Measurements from ENCODE around the gene NSMCE3.
"Not testable (repeated sequence)": the region's sequence is repeated elsewhere in the genome, so short reads cannot be mapped to it uniquely, and the experiment has no call there.

NSMCE3 gene

DNA sequence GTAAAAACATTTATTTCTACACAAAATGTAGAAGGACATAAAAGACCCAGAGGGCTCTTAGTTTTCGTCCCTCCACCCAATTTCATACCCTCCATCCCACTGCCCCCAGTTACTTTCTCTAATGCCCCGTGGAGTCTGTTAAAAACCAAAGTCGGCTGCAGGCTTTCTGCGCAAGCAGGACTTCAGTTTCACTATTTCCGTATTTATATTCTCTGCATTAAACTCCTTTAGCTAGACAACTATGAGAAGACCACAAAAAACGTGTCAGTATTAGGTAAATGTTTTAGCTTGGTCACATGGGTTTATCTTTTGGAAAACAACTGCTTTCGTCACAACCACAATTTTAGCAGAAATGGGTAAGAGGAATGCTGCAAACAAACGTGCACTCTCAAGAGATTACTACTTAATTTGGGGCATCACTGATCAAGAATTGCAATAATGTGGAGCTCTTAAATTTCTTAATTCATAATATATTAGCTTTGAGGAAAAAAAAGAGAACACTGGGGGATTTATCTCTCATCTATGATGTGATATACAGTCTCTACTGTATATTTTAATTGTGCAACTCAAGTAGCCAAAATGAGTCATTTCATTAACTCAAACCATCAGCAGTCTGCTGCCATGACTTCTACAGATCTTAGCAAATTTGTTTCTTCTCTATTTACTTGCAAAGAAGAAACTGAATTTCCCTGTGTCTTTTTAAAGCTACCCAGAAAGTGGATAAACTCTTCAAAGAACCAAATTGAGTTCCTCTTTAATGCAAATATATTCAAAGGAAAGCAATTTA is 740 bp upstream of the NSMCE3 start:
- DNase-seq, result peak in 3 of 4 experiments; percentile 9 to 61 (median 50)

DNA sequence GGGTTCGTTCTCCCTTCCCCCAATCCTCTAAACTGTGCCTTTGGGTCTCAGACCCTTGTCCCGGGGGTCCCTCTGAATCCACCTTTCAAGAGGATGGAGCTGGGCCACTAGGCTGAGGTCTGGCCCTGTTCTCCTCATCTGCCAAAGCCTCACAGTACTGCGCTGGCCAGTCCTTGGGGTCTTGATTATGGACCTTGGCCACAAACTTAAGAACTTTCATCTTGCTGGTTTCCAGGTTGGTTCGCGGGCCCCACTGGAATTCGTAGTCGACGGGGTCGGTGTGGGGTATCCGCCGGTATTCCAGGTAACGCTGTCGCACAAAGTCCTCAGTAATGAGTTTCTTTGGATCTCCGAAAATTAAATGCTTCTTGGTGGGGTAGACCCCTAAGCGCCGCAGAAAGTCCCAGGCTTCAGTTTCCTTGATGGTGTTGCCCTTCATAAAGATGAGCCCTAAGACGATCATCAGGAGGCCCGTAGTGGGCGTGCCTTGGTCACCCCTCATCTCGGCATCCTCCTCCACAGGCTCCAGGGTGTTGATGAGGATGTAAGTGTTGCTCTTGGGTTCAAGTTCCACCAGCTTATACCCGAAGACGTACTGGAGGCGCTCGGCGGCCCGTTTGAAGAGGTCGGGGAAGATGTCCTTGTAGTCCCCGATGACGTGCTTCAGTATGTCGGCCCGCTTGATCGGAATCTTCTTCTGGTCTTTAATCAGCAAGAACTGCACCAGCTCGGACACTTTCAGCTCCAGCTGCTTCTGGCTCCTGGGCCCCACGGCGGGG is 727 bp downstream of the NSMCE3 start:
- peak; percentile 29 to 53 (median 32) for DNase-seq

DNA sequence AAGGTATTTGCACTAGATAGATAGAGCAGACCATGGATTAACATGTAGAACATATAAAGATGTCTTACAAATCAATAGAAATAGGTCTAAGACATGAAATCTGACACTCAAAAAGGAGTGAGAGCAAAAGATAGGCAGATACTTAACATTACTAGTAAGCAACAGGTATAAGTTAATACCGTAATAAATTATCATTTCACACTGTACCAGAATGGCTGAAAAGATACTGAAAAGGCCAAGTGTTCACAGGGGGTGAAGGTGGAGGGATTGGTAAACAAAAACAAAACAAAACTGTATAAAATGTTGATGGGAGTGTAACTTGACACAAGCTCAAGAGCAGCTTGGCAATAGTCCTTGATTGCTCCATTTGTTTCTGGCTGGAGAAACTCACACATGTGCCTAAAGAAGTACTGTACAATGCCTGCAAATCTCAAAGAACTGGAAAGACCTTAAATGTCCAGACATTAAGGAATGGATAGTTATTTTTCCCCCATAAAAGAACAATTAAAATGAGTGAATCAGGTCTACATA is 3.5 kb downstream of the NSMCE3 start:
- no peak for DNase-seq

DNA sequence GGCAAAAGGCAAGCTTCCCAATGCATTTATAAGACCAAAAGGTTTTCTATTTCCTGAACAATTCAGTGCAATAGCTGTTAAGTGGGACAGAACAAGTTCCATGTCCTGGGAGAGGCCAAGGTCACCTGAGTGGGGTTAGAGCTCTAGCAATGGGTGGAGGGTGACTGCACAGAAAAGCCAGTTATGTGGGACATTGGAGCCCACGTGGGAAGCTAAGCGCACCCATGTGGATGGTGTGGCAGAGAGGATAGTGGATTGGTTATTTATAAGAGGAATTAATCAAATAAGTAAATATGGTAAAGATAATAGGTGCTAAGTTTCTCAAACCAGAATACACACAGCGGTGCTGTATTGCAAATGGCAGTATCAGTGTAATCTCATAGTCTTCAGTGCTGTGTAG is 6.3 kb downstream of the NSMCE3 start:
- no peak for DNase-seq

DNA sequence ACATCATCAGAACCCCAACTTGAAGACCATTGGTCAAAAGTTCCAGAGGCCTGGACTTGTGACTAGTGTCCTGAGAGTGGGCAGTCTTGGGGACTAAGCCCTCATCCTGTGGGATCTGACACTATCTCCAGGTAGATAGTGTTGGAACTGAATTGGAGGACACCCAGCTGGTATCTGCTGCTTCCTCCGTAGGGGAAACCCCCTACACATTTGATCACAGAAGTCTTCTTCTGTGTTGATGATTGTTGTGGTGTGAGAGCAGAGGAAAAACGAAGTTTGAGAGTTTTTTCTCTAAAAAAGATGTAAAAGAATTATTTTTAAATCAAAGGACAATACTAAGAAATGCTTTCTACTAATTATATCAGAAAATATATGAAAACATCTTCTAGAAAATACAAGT is 6.9 kb downstream of the NSMCE3 start:
- no peak for DNase-seq

DNA sequence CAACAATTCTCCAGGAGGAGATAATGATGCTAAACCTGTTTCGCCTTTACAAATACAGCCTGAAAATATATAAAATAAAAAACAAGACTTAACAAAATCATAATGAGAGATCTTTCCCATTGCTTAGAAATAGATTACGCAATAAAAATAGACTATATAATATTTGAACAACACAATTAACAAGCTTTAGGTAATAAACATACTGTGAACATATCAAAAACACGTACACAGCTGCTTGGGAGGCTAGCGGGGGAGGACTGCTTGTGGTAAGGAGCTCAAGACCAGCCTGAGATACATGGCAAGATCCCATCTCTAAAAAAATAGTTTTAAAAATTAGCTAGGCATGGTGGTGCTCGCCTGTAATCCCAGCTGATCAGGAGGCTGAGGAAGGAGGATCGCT is 8.7 kb downstream of the NSMCE3 start:
- DNase-seq, result no peak

DNA sequence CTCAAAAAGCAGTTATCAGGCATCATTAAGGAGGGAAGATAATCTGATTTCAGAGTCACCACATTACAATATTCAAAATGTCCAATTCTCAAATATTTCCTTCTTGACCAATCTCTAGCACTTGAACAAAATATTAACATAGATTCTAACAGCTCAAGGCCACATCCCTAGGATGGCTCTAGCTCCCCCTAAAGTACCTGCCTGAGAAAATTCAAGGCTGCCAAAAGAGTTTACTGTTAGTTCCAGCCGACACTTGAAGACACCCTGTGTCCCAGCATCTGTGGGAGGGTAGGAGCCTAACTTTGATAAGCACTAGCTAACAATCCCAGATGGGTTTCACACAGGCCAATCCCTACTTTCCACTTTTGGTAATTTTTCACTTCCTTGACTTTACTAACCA is 10.4 kb downstream of the NSMCE3 start:
- DNase-seq, result no peak

DNA sequence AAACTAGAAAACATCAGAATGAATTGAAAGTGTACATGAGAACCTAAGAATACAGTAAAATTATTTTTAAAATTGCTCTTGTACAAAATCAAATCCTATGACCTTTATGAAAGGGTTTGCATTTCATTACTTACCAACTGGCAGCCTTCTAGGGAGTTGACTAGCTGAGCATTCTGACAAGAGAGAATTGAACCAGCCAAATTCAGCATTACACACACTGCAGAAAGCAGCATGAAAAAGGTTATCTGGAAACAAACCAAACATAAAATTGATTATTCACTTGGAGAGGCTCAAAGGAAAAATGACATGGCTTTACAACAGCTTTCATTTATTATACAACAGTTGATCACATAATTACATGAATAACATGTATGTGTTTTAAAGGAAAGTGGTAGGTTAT is 17.4 kb downstream of the NSMCE3 start:
- no peak for DNase-seq

DNA sequence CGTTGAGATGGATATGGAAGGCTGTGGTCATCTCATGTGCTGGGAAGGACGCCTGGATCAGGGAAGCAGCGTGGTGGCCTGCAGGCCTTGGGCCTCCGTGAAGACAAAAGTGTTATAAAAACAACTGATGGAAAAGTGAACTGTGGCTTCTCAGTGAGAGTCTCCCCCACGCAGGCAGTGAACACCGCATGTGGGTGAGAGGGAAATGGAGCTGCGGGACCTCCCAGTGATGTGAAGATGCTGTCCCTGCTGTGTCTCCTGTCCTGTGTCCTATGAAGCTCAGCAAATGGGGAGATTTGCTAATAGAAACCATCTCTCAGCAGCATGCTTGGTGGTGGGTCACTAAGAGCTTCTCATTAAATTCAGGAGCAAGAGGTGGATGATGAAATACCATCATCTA is 25.1 kb downstream of the NSMCE3 start:
- DNase-seq, result no peak

DNA sequence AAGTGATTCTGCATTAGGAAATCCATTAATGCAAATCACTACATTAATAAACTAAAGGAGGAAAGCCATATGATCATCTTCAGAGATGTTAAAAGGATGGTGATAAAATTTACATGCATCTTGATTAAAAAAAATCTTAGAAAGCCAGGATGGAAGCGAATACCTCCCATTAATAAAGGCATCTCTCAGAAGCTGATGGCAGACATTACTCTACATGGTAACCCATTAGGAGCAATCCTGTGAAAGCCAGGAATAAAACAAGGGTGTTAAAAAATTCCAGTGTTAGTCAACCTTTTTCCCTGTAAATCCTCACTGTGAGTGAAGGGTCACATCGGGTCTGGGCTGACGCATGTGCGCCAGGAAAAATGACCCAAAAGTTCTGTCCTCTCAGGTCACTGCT is 25.5 kb downstream of the NSMCE3 start:
- DNase-seq, result no peak

DNA sequence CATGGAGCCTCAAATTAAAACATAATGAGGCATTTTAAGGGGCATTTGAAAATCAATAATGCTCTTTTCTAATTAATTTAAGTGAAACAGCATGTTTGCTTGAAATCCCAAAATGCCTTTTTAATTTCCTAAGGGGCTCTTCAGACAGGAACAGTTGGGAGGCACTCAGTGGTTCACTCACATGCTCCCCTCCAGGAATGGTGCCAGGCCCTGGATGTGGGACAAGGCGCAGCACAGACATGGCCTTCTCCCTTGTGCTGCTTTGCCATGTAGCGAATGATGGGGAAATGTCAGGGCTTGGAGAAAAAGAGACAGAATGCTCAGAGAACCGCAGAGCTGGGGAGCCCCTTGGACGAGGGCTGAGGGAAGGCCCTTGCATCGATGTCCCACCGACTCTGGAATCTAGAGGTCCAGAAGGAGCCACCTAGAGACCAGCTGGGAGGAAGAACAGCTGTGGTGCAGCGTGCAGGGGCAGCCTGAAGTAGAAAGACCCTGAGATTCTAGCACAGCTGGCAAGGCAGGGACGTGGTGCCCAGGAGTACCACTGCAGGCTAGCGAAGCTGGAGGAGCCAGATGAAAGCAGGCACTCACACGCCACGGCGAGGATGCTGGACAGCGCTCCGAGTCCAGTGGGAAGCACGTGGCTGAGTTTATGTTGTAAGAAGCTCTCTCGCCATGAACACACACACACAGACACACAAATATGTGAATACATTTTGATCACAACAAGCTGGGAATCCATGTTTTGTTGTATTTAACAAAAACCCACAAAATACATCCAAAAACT is 27.0 kb downstream of the NSMCE3 start:
- no peak for DNase-seq

DNA sequence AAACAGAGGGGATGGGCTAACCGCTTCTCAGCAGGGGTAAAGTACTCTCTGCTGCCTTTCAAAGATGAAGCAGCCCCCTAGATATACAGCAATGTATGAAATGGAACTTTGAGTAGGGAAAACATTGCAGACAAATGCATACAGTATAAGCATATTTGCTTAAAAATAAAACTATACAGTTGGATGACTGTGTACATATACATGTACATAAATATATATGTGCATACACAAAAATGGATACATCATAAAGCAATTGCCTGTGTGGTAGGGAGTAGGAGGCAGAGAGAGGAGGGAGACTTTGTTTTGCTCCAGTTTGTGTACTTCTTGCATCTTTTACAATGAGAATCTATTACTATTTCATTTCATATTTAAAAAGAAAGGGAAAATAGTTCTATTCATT is 28.4 kb downstream of the NSMCE3 start:
- DNase-seq, result no peak

DNA sequence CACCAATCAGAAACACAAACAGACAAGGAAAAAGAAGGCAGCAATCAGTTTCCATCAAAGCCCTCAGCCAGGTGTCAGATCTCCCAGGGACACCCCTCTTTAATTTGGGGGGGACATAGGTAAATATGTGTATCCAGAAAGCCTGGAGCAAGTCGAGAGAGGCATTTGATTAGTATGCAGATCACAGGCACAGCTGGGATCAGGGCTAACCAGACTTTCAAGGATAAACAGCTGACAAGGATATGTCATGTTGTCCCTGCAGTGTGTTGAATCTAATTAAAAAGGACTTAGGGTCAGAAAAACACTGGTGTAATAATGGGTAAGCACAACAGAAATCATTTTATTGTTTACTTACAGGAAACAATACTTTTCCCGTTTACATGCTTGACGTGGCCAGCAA is 30.2 kb downstream of the NSMCE3 start:
- DNase-seq, result no peak

DNA sequence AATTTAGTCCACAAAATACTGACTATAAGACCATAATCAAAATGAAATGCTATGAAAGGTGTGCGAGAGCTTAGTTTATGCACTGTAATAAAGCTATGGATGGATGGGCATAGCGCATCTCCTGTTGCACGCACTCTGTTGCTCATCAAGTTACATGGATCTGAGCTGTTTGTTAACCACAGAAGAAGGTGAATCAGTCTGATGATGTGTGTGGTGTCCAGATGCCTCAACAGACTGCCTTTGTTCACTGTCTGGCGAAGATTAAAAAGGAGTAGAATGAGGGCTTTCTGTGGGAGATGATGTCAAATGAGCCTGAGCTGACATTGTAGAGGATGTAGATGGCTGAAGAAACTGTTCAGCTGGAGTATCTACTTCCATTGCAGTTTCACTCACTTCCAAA is 36.1 kb downstream of the NSMCE3 start:
- no peak for DNase-seq

DNA sequence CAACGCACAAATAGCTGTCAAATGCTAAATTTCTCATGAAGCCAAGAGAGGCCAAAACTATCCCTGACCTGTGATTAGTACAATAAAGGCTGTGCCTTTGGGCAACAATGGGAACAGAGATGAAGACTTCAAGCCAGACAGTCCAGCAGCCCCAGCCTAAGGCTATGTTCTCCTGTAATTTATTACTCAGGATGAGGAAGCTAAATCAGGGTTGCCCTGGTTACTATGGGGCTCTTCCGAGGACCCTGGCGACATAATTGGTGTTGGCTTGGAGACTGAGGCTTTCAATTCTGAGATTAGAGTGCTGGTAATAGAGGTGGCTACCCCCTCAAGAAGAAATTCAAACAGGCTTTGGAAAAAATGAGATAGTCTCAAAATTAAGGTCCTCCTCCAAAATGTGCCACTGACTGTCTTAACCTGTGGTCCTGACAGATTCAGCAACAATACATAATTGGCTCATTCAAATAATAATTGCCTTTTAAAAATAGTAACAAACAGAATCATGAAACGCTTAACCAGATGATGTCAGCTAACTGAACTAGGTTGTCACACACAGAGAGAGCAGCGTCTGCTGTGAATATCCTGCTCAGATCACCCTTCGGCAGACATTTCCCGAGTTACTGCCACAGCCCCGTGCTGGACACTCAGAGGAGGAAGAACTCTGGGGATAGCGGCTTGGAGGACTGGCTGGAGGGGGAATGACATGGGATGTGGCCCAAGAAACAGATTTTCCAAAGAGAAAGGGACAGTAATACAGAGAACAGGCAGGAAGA is 43.0 kb downstream of the NSMCE3 start:
- no peak for DNase-seq

DNA sequence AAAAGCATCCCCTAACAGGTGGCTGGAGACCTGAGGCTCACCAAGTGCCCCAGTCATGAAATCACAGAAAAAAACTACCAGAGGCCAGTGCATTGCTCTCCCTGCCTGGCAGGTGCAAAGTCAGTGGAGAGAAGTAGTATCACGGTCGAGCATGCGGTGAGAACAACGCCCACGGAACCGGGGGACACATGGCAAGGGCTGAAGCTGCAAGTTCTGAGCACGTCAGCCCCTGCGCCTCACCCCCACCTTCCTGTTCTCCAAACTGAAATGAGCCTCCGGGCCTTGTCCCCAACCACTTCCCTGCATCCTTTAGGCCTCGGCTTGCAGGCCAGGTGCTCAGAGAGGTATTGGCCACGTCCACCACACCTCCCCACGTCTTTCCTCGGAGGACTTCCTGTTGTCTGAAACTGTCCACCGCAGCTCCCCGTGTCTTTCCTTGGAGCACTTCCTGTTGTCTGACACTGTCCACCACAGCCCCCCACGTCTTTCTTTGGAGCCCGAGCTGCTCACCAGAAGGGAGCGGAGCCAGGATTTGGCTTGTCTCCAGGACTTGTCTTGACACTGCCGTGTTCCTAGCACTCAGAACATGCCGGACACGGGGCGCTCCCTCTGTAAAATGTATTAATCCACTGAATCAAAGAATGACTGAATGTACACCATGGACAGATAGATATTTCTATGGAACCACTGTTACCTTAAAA is 43.9 kb downstream of the NSMCE3 start:
- DNase-seq, result no peak

DNA sequence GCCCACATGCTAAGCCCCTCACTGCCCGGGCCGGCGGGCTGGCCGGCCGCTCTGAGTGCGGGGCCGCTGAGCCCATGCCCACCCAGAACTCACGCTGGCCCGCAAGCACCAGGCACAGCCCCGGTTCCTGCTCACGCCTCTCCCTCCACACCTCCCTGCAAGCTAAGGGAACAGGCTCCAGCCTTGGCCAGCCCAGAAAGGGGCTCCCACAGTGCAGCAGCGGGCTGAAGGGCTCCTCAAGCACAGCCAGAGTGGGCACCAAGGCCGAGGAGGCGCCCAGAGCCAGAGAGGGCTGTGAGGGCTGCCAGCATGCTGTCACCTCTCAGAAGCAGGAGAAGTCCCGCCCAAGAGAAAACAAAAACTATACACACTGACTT is 44.6 kb downstream of the NSMCE3 start:
- DNase-seq, result not testable (repeated sequence)

DNA sequence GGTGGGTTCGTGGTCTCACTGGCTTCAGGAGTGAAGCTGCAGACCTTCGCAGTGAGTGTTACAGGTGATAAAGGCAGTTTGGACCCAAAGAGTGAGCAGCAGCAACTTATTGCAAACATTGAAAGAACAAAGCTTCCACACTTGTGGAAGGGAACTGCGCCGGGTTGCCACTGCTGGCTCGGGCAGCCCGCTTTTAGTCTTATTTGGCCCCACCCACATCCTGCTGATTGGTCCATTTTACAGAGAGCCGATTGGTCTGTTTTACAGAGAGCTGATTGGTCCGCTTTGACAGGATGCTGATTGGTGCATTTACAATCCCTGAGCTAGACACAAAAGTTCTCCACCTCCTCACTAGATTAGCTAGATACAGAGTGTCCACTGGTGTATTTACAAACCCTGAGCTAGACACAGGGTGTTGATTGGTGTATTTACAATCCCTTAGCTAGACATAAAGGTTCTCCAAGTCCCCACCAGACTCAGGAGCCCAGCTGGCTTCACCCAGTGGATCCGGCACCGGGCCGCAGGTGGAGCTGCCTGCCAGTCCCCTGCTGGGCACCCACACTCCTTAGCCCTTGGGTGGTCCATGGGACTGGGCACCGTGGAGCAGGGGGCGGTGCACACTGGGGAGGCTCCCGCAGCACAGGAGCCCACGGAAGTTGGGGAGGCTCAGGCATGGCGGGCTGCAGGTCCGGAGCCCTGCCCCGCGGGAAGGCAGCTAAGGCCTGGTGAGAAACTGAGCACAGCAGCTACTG is 45.2 kb downstream of the NSMCE3 start:
- DNase-seq, result not testable (repeated sequence)

DNA sequence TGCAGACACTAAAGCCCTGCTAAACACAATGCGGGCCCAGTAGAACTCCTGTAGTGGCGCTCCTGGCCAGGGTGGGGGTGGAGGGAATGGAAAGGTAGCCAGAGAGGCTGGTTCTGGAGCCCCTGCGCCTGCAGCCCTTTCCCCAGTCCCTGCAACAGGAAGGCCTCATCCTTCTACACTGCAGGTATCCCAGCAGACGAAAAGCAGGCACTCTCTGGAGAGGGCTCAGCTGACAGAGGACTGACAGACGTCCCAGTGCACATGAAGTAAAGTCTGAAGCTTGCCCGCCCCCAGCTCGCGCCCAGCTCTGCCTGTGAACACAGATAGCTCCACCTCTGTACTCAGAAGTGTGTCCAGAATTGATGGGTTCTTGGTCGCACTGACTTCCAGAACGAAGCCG is 46.0 kb downstream of the NSMCE3 start:
- DNase-seq, result no peak

DNA sequence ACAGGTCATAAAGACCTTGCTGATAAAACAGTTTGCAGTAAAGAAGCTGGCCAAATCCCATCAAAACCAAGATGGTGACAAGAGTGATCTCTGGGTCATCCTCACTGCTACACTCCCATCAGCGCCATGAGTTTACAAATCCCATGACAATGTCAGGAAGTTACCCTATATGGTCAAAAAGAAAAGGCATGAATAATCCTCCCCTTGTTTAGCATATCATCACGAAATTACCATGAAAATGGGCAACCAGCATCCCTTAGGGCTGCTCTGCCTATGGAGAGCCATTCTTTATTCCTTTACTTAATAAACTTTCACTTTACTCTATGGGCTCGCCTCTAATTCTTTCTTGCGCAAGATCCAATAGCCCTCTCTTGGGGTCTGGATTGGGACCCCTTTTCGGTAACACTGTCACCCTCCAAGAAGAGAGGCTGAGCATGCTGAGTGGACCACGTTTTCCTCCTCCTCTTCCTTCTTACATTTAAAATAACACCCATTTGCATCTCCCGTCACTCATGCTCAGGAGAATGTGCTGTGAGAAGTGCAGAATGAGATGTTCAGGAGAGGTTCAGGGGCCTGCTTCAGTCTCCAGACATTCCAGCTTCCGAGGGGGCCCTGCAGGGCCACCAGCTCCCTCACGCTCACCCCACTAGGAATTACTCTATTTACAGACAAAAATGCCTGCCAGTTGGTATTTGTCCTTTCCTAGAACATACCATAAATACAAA is 47.3 kb downstream of the NSMCE3 start:
- DNase-seq, result no peak

All from suppressor macrophage (primary cell).